ENCODE data around the gene SMYD3.

Gene SMYD3

GRCh38 chr1:246527402-246528088 is 20.5 kb upstream of the SMYD3 start:
- no peaks in the 10 kb centered on the region for H3K27me3 Mint-ChIP-seq
- ATAC-seq (ENCODE audit: low read depth) (peak; percentile 43), DNase-seq (ENCODE audit: low spot score in 2 of 2) (no peak)
- H3K4me1 Mint-ChIP-seq, result peaks cover 7% of the 10 kb centered on the region
- H3K36me3 Mint-ChIP-seq, result peaks cover 4% of the 10 kb centered on the region
- H3K27ac Mint-ChIP-seq, result no peak overlapping the region
- peaks cover 6% of the 10 kb centered on the region for H3K9me3 Mint-ChIP-seq
- H3K4me3 Mint-ChIP-seq, result no peak overlapping the region

GRCh38 chr1:246526915-246527314 is 19.8 kb upstream of the SMYD3 start:
- Mint-ChIP-seq H3K4me1 (peaks cover 7% of the 10 kb centered on the region), H3K36me3 (peaks cover 4% of the 10 kb centered on the region), H3K9me3 (peaks cover 6% of the 10 kb centered on the region), H3K4me3 (no peak overlapping the region), H3K27ac (no peak overlapping the region), H3K27me3 (no peaks in the 10 kb centered on the region)
- DNase-seq (ENCODE audit: low spot score in 2 of 2), result no peak
- no peak for ATAC-seq (ENCODE audit: low read depth)

- H3K4me1 Mint-ChIP-seq, result peaks cover 7% of the 10 kb centered on the region
- no peaks in the 10 kb centered on the region for H3K27me3 Mint-ChIP-seq
- no peak for DNase-seq (ENCODE audit: low spot score in 2 of 2)
- peaks cover 3% of the 10 kb centered on the region for H3K36me3 Mint-ChIP-seq
- H3K27ac Mint-ChIP-seq, result no peak overlapping the region
- H3K9me3 Mint-ChIP-seq, result peaks cover 4% of the 10 kb centered on the region
- ATAC-seq (ENCODE audit: low read depth), result no peak
- no peak overlapping the region for H3K4me3 Mint-ChIP-seq
These were observed 19.3 kb upstream of the SMYD3 start for GRCh38 chr1:246526380-246526779.

DNA sequence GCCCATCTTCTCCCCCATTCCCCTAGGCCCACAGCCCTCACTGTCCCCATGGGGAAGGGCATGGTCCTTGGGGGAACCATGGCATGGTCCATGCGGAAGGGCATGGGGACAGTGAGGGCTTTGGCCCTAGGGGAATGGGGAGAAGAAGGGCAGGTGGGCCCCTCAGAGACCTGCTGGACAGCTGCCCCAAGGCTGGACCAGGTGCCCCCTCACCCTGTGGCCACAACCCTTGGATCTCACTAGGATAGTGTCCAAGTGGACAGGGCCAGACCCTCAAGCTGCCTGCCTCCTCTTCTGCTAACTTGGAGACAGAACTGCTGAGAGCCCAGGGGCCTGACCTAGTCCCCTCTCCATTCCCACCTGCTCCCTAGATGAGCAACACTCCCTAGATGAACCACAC is 12.4 kb upstream of the SMYD3 start:
- Mint-ChIP-seq H3K27me3 (no peaks in the 10 kb centered on the region), H3K9me3 (peaks cover 2% of the 10 kb centered on the region), H3K4me3 (no peak overlapping the region), H3K27ac (no peak overlapping the region), H3K4me1 (no peaks in the 10 kb centered on the region), H3K36me3 (no peaks in the 10 kb centered on the region)
- no peak for DNase-seq (ENCODE audit: low spot score in 2 of 2)
- ATAC-seq (ENCODE audit: low read depth), result no peak

GRCh38 chr1:246518456-246519205 is 11.6 kb upstream of the SMYD3 start:
- ATAC-seq (ENCODE audit: low read depth), result no peak
- peaks cover 1% of the 10 kb centered on the region for H3K36me3 Mint-ChIP-seq

DNA sequence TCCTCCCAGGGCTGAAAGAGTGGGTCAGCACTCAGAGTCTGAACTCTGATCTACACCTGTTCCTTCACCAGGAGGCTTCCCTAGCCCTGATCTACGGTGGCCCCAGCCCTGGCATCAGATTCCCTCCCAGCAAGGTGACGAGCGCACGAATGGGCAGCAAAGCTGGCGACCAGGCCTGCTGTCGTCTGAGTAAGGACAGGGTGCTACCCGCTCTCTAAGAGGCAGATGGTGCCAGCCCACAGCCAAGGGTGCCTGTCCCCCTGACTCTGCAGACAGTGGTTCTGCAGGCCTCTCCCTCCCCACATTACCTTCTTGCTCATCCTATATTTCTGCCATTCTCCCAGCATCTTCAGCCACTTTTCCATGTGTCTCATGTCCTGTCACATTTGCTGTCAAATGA is 10.3 kb upstream of the SMYD3 start:
- Mint-ChIP-seq H3K9me3 (peaks cover 2% of the 10 kb centered on the region), H3K4me1 (no peaks in the 10 kb centered on the region), H3K27ac (no peak overlapping the region), H3K36me3 (peaks cover 1% of the 10 kb centered on the region), H3K4me3 (no peak overlapping the region), H3K27me3 (no peaks in the 10 kb centered on the region)
- DNase-seq (ENCODE audit: low spot score in 2 of 2) (no peak), ATAC-seq (ENCODE audit: low read depth) (no peak)

More at GRCh38 chr1:246518456-246519205, 11.6 kb upstream of the SMYD3 start:
- H3K9me3 Mint-ChIP-seq, result peaks cover 2% of the 10 kb centered on the region
- DNase-seq (ENCODE audit: low spot score in 2 of 2), result no peak
- no peaks in the 10 kb centered on the region for H3K27me3 Mint-ChIP-seq
- no peak overlapping the region for H3K4me3 Mint-ChIP-seq
- H3K27ac Mint-ChIP-seq, result no peak overlapping the region
- H3K4me1 Mint-ChIP-seq, result no peaks in the 10 kb centered on the region

- peaks cover 1% of the 10 kb centered on the region for H3K36me3 Mint-ChIP-seq
- H3K4me1 Mint-ChIP-seq, result no peaks in the 10 kb centered on the region
- no peak overlapping the region for H3K27ac Mint-ChIP-seq
- H3K4me3 Mint-ChIP-seq, result no peak overlapping the region
- H3K27me3 Mint-ChIP-seq, result no peaks in the 10 kb centered on the region
- H3K9me3 Mint-ChIP-seq, result peaks cover 2% of the 10 kb centered on the region
- no peak for DNase-seq (ENCODE audit: low spot score in 2 of 2)
- no peak for ATAC-seq (ENCODE audit: low read depth)
These were observed 9.0 kb upstream of the SMYD3 start for GRCh38 chr1:246516126-246516525.

DNA sequence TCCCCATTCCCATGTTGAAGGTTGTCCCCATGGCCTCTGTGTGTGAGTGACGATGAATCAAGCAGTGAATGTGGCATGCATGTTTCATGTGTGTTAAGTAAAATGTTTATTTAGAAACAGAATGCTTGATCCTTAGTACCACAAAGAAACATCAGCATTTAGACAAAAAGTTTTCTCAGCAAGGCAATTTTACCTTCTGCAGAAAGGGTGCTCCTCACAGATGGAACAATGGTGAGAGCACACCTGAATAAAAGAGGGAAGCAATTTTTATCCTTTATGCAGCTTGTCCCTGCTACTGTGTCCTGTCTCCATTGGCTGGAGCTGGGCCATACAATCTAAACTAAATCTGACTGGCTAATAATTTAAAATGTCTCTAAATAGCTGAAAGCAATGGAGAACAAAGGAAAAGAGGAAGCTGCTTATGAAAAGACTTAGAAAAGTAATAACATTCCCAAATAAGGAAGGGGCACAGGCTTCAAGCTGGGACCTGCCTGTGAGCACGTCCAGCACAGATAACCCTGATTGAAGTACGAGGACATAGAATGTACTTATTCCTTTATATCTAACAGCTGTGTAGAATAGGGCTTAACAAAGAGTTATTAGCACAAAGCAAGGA is 8.4 kb upstream of the SMYD3 start:
- Mint-ChIP-seq H3K27me3 (no peaks in the 10 kb centered on the region), H3K27ac (no peak overlapping the region), H3K4me1 (no peaks in the 10 kb centered on the region), H3K9me3 (peaks cover 2% of the 10 kb centered on the region), H3K4me3 (no peak overlapping the region), H3K36me3 (peaks cover 1% of the 10 kb centered on the region)
- ATAC-seq (ENCODE audit: low read depth), result no peak
- DNase-seq (ENCODE audit: low spot score in 2 of 2), result no peak

GRCh38 chr1:246513619-246514343 is 6.7 kb upstream of the SMYD3 start:
- Mint-ChIP-seq H3K27me3 (no peaks in the 10 kb centered on the region), H3K9me3 (peaks cover 2% of the 10 kb centered on the region), H3K4me3 (peak overlapping the region; percentile 44), H3K4me1 (no peaks in the 10 kb centered on the region), H3K36me3 (peaks cover 1% of the 10 kb centered on the region), H3K27ac (no peak overlapping the region)
- ATAC-seq (ENCODE audit: low read depth) (no peak), DNase-seq (ENCODE audit: low spot score in 2 of 2) (no peak)

GRCh38 chr1:246513041-246513440 is 6.0 kb upstream of the SMYD3 start:
- ATAC-seq (ENCODE audit: low read depth) (no peak), DNase-seq (ENCODE audit: low spot score in 2 of 2) (no peak)
- H3K4me3 Mint-ChIP-seq, result no peak overlapping the region
- no peaks in the 10 kb centered on the region for H3K27me3 Mint-ChIP-seq
- no peaks in the 10 kb centered on the region for H3K4me1 Mint-ChIP-seq
- H3K9me3 Mint-ChIP-seq, result peaks cover 2% of the 10 kb centered on the region
- H3K36me3 Mint-ChIP-seq, result peaks cover 1% of the 10 kb centered on the region
- no peak overlapping the region for H3K27ac Mint-ChIP-seq

DNA sequence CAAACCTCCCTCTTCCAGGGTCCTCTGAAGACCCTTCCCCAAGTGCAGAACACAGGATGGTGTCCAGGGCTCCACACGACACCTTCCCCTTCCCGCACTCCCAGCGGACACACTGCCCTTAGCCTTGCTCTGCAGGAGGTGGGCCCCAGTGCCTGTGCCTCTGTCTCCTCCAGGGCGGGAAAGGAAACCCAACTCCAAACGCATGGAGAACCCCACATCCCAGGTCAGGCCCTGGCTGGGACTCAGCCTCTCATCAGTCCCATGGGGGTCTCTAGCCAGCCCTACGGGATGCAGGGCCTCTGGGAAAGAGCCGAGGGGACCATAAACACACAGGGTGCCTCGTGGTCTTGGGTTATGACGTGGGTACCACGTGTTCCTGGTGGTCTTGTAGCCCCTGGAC is 5.6 kb upstream of the SMYD3 start:
- ATAC-seq (ENCODE audit: low read depth), result no peak
- Mint-ChIP-seq H3K4me1 (peaks cover 4% of the 10 kb centered on the region), H3K36me3 (peaks cover 1% of the 10 kb centered on the region), H3K27me3 (no peaks in the 10 kb centered on the region), H3K4me3 (no peak overlapping the region), H3K9me3 (peaks cover 2% of the 10 kb centered on the region), H3K27ac (no peak overlapping the region)
- no peak for DNase-seq (ENCODE audit: low spot score in 2 of 2)

- ATAC-seq (ENCODE audit: low read depth) (no peak), DNase-seq (ENCODE audit: low spot score in 2 of 2) (no peak)
- Mint-ChIP-seq H3K9me3 (peaks cover 2% of the 10 kb centered on the region), H3K36me3 (peaks cover 1% of the 10 kb centered on the region), H3K27ac (no peak overlapping the region), H3K4me1 (peaks cover 7% of the 10 kb centered on the region), H3K27me3 (no peaks in the 10 kb centered on the region), H3K4me3 (no peak overlapping the region)
These were observed 5.2 kb upstream of the SMYD3 start for GRCh38 chr1:246512230-246512629.

- no peak overlapping the region for H3K4me3 Mint-ChIP-seq
- DNase-seq (ENCODE audit: low spot score in 2 of 2) (no peak), ATAC-seq (ENCODE audit: low read depth) (no peak)
- no peaks in the 10 kb centered on the region for H3K27me3 Mint-ChIP-seq
- no peak overlapping the region for H3K27ac Mint-ChIP-seq
- H3K36me3 Mint-ChIP-seq, result peaks cover 1% of the 10 kb centered on the region
- H3K4me1 Mint-ChIP-seq, result peaks cover 12% of the 10 kb centered on the region
- H3K9me3 Mint-ChIP-seq, result no peaks in the 10 kb centered on the region
These were observed 4.1 kb upstream of the SMYD3 start for GRCh38 chr1:246511203-246511602.
